ENCODE measurements around the gene KCNQ5.

The KCNQ5 gene

DNA sequence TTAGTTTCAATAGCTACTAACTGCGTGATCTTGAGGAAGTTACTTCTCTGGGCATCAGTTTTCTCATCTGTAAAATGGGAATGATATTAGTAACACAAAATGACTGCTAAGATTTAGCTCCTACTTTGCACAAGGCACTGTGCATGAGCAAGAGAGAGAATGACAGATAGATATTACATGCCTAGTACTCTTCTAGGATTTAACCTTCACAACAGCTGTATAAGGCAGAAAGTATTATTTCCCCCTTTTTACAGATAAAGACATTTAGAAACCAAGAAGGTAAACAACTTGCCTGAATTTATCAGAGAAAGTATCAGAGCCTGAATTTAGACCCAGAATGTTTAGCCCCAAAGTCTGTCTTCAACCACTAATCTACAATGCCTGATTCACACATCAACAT, 321.8 kb downstream of the KCNQ5 start:
- H3K27ac ChIP-seq = no peak overlapping the region
- TF ChIP-seq, protein P1, sequence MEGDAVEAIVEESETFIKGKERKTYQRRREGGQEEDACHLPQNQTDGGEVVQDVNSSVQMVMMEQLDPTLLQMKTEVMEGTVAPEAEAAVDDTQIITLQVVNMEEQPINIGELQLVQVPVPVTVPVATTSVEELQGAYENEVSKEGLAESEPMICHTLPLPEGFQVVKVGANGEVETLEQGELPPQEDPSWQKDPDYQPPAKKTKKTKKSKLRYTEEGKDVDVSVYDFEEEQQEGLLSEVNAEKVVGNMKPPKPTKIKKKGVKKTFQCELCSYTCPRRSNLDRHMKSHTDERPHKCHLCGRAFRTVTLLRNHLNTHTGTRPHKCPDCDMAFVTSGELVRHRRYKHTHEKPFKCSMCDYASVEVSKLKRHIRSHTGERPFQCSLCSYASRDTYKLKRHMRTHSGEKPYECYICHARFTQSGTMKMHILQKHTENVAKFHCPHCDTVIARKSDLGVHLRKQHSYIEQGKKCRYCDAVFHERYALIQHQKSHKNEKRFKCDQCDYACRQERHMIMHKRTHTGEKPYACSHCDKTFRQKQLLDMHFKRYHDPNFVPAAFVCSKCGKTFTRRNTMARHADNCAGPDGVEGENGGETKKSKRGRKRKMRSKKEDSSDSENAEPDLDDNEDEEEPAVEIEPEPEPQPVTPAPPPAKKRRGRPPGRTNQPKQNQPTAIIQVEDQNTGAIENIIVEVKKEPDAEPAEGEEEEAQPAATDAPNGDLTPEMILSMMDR (IDR thresholded peaks at IDR 0.05) = no peak

DNA sequence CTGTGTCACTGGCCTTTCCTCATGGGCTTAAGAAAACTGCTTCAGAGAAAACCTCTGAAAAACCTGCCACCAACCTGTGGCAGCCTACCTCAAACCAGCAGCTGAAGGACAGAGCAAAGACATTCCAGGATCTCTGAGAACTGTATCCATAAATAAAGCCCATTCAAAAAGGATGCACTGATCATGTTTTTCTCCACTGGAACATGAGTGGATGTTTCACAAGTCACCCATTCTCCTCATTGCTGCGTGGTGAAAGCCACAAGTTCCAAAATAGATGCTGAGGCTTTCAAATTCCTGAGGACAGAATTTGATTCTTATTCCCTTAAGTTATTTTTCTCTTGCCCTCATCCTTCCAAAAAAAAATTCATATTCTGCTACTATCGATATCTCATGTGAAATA, 322.8 kb downstream of the KCNQ5 start:
- H3K79me2 ChIP-seq = no peaks in the 10 kb centered on the region
- H3K4me1 ChIP-seq = no peaks in the 10 kb centered on the region
- H3K36me3 ChIP-seq (ENCODE audit: control insufficient read depth, insufficient read depth, low read length) = no peaks in the 10 kb centered on the region
- no peak overlapping the region for H3K27ac ChIP-seq
- H3K9me3 ChIP-seq (ENCODE audit: control insufficient read depth, low read length) = no peaks in the 10 kb centered on the region
- no peak overlapping the region for H3K4me2 ChIP-seq (ENCODE audit: low read length)
- no peak overlapping the region for H3K4me3 ChIP-seq (ENCODE audit: low read depth, low read length)
- no peak overlapping the region for H2AFZ ChIP-seq
- TF ChIP-seq, protein P1 (IDR thresholded peaks at IDR 0.05) = no peak
- no peak overlapping the region for H3K9ac ChIP-seq
- no peaks in the 10 kb centered on the region for H3K27me3 ChIP-seq (ENCODE audit: control insufficient read depth, insufficient read depth, low read length)

More for the DNA sequence above, 321.8 kb downstream of the KCNQ5 start:
- H3K4me3 ChIP-seq (ENCODE audit: low read depth, low read length) = no peak overlapping the region
- no peak overlapping the region for H3K4me2 ChIP-seq (ENCODE audit: low read length)
- no peaks in the 10 kb centered on the region for H3K36me3 ChIP-seq (ENCODE audit: control insufficient read depth, insufficient read depth, low read length)
- no peaks in the 10 kb centered on the region for H3K9me3 ChIP-seq (ENCODE audit: control insufficient read depth, low read length)
- H3K4me1 ChIP-seq = no peaks in the 10 kb centered on the region
- H3K9ac ChIP-seq = no peak overlapping the region
- no peaks in the 10 kb centered on the region for H3K27me3 ChIP-seq (ENCODE audit: control insufficient read depth, insufficient read depth, low read length)
- H2AFZ ChIP-seq = no peak overlapping the region
- no peaks in the 10 kb centered on the region for H3K79me2 ChIP-seq

DNA sequence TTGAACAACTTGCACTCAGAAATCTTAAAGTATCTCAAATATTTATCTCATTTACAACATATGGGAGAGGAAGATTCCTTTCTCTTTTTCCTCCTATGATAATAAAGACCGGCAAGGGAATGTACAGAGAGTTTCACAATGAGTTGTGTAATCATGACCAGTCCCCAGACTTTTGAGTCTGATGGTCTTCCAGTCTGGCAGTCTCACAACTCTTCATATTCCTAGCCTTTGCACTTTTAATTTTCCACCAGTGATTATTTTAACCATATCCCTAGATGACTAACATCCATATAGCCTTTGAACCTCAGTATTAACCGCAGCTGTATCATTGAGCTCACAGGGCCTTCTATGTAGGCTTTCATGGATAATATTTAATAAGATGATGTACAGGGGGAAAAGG, 324.9 kb downstream of the KCNQ5 start:
- H3K4me1 ChIP-seq = no peaks in the 10 kb centered on the region
- no peaks in the 10 kb centered on the region for H3K36me3 ChIP-seq (ENCODE audit: control insufficient read depth, insufficient read depth, low read length)
- H3K9me3 ChIP-seq (ENCODE audit: control insufficient read depth, low read length) = no peaks in the 10 kb centered on the region
- no peak overlapping the region for H2AFZ ChIP-seq
- no peak overlapping the region for H3K4me2 ChIP-seq (ENCODE audit: low read length)
- H3K27ac ChIP-seq = no peak overlapping the region
- no peaks in the 10 kb centered on the region for H3K27me3 ChIP-seq (ENCODE audit: control insufficient read depth, insufficient read depth, low read length)
- TF ChIP-seq, protein P1 (IDR thresholded peaks at IDR 0.05) = no peak
- no peak overlapping the region for H3K9ac ChIP-seq
- no peaks in the 10 kb centered on the region for H3K79me2 ChIP-seq
- no peak overlapping the region for H3K4me3 ChIP-seq (ENCODE audit: low read depth, low read length)

DNA sequence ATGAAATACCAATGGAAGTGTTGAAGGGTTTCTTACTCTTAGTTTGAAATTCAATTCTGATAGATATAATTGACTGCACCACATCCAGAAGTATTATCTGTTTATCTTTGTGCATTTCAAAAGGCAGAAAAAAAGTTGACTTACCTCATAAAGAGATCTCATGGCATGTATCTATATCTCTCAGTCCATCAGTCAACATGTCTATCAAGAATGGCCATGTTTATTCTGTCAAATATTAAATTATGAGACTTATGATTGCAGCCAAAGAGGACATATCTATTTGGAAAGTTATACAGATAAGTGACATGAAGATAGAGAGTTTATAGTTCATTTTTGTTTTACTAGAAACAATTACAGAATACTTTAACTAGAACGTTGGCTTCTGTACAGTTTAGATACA, 325.7 kb downstream of the KCNQ5 start:
- no peaks in the 10 kb centered on the region for H3K27me3 ChIP-seq (ENCODE audit: control insufficient read depth, insufficient read depth, low read length)
- H3K4me3 ChIP-seq (ENCODE audit: low read depth, low read length) = no peak overlapping the region
- no peak overlapping the region for H2AFZ ChIP-seq
- no peaks in the 10 kb centered on the region for H3K4me1 ChIP-seq
- H3K9me3 ChIP-seq (ENCODE audit: control insufficient read depth, low read length) = no peaks in the 10 kb centered on the region
- no peak overlapping the region for H3K9ac ChIP-seq
- H3K36me3 ChIP-seq (ENCODE audit: control insufficient read depth, insufficient read depth, low read length) = no peaks in the 10 kb centered on the region
- H3K27ac ChIP-seq = no peak overlapping the region
- TF ChIP-seq, protein P1 (IDR thresholded peaks at IDR 0.05) = no peak
- no peaks in the 10 kb centered on the region for H3K79me2 ChIP-seq
- no peak overlapping the region for H3K4me2 ChIP-seq (ENCODE audit: low read length)

DNA sequence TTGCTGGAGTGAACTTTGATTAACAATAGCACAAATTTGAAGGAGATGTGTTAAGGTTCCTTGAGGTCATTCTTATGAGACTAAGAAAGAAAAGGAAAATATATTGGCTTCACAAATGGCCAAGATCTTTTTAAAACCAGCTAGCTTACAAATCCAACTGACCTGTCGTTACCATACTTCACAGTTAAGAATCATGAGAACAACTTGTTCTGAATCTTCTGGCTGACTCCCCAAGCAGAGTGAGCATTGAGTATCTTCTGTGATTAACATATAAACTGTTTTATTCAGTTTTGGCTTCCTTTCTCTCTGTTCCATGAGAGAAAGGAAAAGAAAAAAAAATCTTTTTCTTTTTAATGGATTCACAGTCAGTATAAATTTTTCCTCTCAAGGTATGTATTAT, 326.3 kb downstream of the KCNQ5 start:
- no peaks in the 10 kb centered on the region for H3K36me3 ChIP-seq (ENCODE audit: control insufficient read depth, insufficient read depth, low read length)
- TF ChIP-seq, protein P1 (IDR thresholded peaks at IDR 0.05) = no peak
- no peak overlapping the region for H3K9ac ChIP-seq
- H3K79me2 ChIP-seq = no peaks in the 10 kb centered on the region
- no peak overlapping the region for H3K4me3 ChIP-seq (ENCODE audit: low read depth, low read length)
- H3K9me3 ChIP-seq (ENCODE audit: control insufficient read depth, low read length) = no peaks in the 10 kb centered on the region
- no peak overlapping the region for H2AFZ ChIP-seq
- no peak overlapping the region for H3K4me2 ChIP-seq (ENCODE audit: low read length)
- no peaks in the 10 kb centered on the region for H3K4me1 ChIP-seq
- no peaks in the 10 kb centered on the region for H3K27me3 ChIP-seq (ENCODE audit: control insufficient read depth, insufficient read depth, low read length)
- no peak overlapping the region for H3K27ac ChIP-seq

Measured in parathyroid adenoma (tissue), 2 donors.